Measurements from ENCODE around the gene IRS2.

- no peak for TF ChIP-seq GATA2 (IDR thresholded peaks at IDR 0.05; ENCODE audit: low read depth, low read length)
- TF ChIP-seq GATA3 (IDR thresholded peaks at IDR 0.05; ENCODE audit: low read depth, low read length): no peak
These were observed 16.6 kb upstream of the IRS2 start for GRCh38 chr13:109802936-109803335.
